ENCODE measurements around the gene ZDHHC14. TPM values are rescaled to one million over a fixed set of nuclear protein-coding genes. Genes with fewer than 3 reads are reported as not detected.
"Not testable (repeated sequence)": the region's sequence is repeated elsewhere in the genome, so short reads cannot be mapped to it uniquely, and the experiment has no call there.

Gene ZDHHC14
- total RNA-seq, 1 donor from 2014 or later: 1.1 TPM

- DNase-seq (ENCODE audit: low read depth): peak; percentile 49
Measured at GRCh38 chr6:157682856-157683481, 302.0 kb downstream of the ZDHHC14 start.

GRCh38 chr6:157683707-157684106, 302.7 kb downstream of the ZDHHC14 start:
- DNase-seq (ENCODE audit: low read depth): peak; percentile 36

- no peak for DNase-seq (ENCODE audit: low read depth)
Measured at GRCh38 chr6:157684620-157685299, 303.8 kb downstream of the ZDHHC14 start.

- DNase-seq (ENCODE audit: low read depth): peak; percentile 29
Measured at GRCh38 chr6:157685596-157686280, 304.7 kb downstream of the ZDHHC14 start.

GRCh38 chr6:157688275-157688959, 307.4 kb downstream of the ZDHHC14 start:
- DNase-seq (ENCODE audit: low read depth): no peak

GRCh38 chr6:157688960-157689599, 308.1 kb downstream of the ZDHHC14 start:
- DNase-seq (ENCODE audit: low read depth): peak; percentile 97

GRCh38 chr6:157689875-157690274, 308.9 kb downstream of the ZDHHC14 start:
- DNase-seq (ENCODE audit: low read depth): no peak

- DNase-seq (ENCODE audit: low read depth): peak; percentile 47
Measured at GRCh38 chr6:157690441-157691210, 309.6 kb downstream of the ZDHHC14 start.

GRCh38 chr6:157691621-157692020, 310.6 kb downstream of the ZDHHC14 start:
- not testable (repeated sequence) for DNase-seq (ENCODE audit: low read depth)

- peak; percentile 68 for DNase-seq (ENCODE audit: low read depth)
Measured at GRCh38 chr6:157693867-157694266, 312.9 kb downstream of the ZDHHC14 start.

GRCh38 chr6:157695301-157696040, 314.5 kb downstream of the ZDHHC14 start:
- DNase-seq (ENCODE audit: low read depth): no peak

GRCh38 chr6:157699777-157700636, 319.0 kb downstream of the ZDHHC14 start:
- no peak for DNase-seq (ENCODE audit: low read depth)

- DNase-seq (ENCODE audit: low read depth): not testable (repeated sequence)
Measured at GRCh38 chr6:157706351-157706750, 325.4 kb downstream of the ZDHHC14 start.

- no peak for DNase-seq (ENCODE audit: low read depth)
Measured at GRCh38 chr6:157706883-157707282, 325.9 kb downstream of the ZDHHC14 start.

GRCh38 chr6:157707576-157707975, 326.6 kb downstream of the ZDHHC14 start:
- no peak for DNase-seq (ENCODE audit: low read depth)

- DNase-seq (ENCODE audit: low read depth): no peak
Measured at GRCh38 chr6:157708239-157708638, 327.2 kb downstream of the ZDHHC14 start.

GRCh38 chr6:157708933-157709332, 327.9 kb downstream of the ZDHHC14 start:
- DNase-seq (ENCODE audit: low read depth): no peak

GRCh38 chr6:157709555-157709954, 328.6 kb downstream of the ZDHHC14 start:
- no peak for DNase-seq (ENCODE audit: low read depth)

GRCh38 chr6:157710604-157711003, 329.6 kb downstream of the ZDHHC14 start:
- DNase-seq (ENCODE audit: low read depth): no peak
